Coronary artery (tissue), 2 donors: ENCODE measurements around the gene SLC45A2.

Experiments used
- DNase-seq: peaks from one replicate; pipeline ENCODE4 v3.0.0-alpha.2; 2017; ENCODE audit warnings: low spot score
- H3K27ac ChIP-seq, 2 donors: fragments of 200-600 bp; sonication (generic); one replicate each; pipeline ENCODE4 v1.5.1; 2016 to 2019
- H3K4me3 ChIP-seq: fragments of 200-600 bp; sonication (generic); 2 replicates; pipeline ENCODE4 v1.5.1; 2016; ENCODE audit warnings: mild to moderate bottlenecking, moderate library complexity
- TF ChIP-seq, protein P1 (sequence below): fragments of 200-600 bp; sonication (generic); IDR thresholded peaks from one replicate; pipeline ENCODE4 v1.5.1; 2019; ENCODE audit warnings: antibody characterized with exemption

Gene SLC45A2

DNA sequence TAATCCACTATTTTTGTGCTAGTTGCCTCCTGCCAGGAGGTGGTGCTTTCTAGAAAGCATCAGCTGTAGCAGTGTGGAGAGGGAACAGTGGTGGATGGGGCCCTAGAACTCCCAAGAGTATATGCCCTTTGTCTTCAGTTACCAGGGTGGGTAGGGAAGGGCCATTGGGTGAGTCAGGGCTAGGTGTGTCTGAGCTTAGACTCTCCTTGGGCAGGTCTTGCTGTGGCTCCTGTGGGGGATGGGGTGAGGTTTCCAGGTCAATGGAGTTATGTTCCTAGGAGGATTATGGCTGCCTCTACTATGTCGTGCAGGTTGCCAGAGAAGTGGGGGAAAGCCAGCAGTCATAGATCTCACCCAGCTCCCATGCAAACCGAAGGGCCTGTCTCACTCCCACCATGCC, 81.4 kb downstream of the SLC45A2 start:
- no peak overlapping the region for H3K4me3 ChIP-seq
- TF ChIP-seq, protein P1, sequence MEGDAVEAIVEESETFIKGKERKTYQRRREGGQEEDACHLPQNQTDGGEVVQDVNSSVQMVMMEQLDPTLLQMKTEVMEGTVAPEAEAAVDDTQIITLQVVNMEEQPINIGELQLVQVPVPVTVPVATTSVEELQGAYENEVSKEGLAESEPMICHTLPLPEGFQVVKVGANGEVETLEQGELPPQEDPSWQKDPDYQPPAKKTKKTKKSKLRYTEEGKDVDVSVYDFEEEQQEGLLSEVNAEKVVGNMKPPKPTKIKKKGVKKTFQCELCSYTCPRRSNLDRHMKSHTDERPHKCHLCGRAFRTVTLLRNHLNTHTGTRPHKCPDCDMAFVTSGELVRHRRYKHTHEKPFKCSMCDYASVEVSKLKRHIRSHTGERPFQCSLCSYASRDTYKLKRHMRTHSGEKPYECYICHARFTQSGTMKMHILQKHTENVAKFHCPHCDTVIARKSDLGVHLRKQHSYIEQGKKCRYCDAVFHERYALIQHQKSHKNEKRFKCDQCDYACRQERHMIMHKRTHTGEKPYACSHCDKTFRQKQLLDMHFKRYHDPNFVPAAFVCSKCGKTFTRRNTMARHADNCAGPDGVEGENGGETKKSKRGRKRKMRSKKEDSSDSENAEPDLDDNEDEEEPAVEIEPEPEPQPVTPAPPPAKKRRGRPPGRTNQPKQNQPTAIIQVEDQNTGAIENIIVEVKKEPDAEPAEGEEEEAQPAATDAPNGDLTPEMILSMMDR: no peak
- no peak for DNase-seq
- H3K27ac ChIP-seq: no peak overlapping the region

DNA sequence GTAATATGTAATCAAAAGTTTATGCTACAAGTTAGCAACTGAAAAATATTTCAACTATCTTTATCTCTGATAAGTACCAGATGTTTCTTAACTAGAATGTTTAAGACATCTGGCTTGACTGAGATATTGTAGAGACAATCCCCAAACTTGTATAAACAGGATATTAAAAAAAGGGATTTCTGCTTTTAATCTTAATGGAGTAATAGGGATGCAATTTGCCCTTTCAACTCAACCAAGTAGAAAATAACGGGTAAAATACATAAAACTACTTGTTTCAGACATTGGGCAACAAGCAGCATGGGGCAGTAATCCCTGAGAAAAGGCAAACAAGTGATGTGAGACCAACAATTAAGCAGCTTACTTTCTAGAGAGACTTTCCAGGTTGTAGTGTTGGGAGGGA, 83.3 kb downstream of the SLC45A2 start:
- DNase-seq: no peak
- TF ChIP-seq, protein P1: no peak
- Histone ChIP-seq H3K4me3 (no peak overlapping the region), H3K27ac (no peak overlapping the region)
